Measurements from ENCODE around the gene POLR2A.
"Not testable (repeated sequence)": the region's sequence is repeated elsewhere in the genome, so short reads cannot be mapped to it uniquely, and the experiment has no call there.

The POLR2A gene

DNA sequence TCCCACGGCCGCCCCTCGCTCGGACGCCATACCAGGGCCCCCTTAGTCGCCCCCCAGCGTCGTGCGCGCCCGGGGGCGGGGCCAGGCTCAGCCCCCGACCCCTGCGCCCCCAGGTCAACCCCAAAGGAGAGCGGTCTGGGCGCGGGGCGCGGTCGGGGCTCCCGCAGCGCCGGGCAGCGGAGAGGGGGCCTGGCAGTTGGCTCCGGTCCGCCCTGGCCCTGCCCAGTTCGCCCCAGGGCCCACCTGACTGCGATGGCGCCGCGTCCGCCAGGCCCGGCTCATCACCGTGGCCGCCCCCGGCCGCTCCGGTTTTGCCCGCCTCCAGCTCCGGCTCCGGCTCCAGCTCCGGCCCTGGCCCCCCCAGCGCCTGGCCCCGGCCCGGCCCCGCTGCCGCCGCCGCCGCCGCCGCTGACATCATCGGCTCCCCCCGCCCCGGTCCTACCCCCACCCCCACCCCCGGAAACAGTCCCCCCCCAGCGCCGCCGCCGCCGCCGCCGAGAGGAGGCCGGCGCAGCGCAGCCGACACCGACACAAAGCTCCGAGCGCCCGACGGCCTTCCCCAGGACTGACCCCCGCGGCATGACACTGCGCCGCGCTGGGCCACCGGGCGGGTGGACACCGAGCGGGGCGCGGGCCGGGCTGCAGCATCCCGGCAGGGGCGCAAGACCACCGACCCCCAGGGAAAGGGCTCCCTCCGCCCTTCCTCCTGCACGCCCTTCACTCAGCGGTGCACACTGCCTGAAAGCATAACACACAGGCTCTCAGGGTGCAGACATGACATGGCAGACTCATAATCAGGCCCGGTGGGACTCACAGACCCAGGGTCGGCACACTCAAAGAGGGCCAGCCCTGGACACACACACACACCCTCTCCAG is 4.7 kb upstream of the POLR2A start, which contains the start of gene ZBTB4:
Gene ZBTB4 (minus strand): TSS at position 419 of the 876 bp plus-strand sequence. CDS start 12,830 bp downstream, outside the sequence.
- no peak for DNase-seq

DNA sequence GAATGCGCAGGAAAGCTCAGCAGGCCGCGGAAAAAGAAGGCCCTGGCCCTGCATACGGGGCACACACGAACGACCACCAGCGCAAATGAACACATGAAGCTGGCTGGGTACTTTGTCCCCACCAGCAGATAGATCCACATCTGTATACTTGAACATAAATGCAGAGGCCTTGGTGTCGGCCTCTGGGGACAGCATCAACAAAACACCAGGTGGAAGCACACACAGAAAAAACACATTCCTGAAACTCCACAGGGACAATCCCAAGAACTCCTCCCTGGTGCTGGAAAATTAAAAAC is 4.1 kb upstream of the POLR2A start:
- no peak for DNase-seq

GRCh38 chr17:7481275-7481674 is 2.9 kb upstream of the POLR2A start, which contains the start of gene SLC35G6:
Gene SLC35G6, plus strand, starts transcription at chr17:7481446. Its CDS starts 71 bp downstream, at chr17:7481517.
- not testable (repeated sequence) for DNase-seq

GRCh38 chr17:7481842-7482741 is 2.1 kb upstream of the POLR2A start:
- not testable (repeated sequence) for DNase-seq

GRCh38 chr17:7482742-7483088 is 1.5 kb upstream of the POLR2A start:
- DNase-seq, result not testable (repeated sequence)

DNA sequence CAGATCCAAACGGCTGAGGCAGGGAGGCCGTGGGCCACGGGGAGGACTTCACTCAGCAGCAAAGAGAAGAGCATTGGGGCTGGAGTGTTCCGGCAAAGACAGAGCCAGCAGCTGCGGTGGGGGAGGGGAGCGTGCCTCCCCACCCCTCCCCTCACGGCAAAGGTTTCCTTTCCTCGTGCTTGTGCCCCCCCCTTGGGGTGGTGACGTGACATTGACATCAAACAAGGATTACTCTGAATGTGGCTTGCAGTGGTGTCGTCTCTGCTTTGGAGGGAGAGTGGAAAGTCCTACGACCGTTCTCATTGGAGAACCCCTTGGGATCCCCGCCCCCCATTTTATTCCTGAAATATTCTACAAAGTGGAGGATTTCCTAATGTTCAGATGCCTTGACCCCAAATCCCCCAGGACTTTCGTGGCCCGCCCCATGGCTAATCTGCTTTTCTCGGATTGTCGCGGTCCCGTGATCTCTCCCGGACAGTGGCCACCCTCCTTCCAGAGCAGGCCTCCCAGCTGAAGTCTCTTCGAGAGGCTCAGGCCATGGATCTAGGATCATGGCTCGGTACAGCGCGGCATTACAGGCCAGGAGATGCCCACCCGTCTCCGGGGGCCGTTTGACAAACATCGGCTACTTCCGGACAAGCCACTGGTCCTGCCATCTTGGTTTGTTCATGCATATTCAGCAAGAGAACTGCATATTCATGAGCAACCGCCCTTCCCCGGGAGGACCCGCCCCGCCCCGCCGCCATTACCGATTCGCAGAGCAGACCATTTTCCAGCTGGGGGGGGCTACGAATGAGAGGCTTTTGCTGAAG is 705 bp upstream of the POLR2A start:
- peak; percentile 62 to 80 for DNase-seq

DNA sequence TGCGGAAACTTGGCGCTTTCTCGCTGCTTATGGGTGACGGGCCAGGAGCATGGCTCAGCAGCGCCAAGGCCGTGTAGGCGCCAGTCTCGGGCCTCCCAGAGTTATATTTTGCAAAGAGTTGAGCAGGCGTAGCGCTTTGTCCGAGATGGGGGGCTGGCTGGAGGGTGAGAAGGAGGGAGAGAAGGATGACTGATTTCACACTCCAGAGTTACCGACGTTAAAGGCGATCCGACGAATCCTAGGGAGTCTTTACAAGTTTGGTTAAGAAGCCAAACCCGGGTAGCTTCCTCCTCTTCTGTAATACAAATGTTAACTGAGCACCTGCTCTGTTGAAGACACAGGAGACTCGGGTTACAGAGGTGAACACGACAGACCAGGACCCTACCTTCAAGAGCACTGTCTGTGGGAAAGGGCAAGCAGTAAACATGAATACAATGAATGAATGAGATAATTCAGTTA is 782 bp downstream of the POLR2A start:
- DNase-seq, result no peak

DNA sequence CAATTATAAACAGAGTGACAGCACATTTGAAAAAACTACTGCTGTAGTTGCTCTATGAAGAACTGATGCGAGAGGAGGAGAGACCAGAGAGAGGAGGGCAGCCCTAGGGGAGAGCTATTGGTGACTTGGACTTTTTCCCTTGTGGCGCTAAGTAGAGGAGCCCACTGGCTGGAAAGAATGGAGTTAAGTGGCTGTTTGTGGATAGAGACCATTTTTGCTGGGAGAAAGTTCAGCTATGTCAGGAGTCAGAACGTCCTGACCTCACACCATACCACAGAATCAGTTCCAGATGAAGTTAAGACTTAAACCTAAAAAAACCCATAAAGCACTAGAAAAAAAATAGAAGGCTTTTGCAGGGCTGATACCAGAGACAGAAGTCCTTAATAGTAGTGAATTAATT is 2.0 kb downstream of the POLR2A start:
- no peak for DNase-seq

GRCh38 chr17:7490144-7490543 is 6.0 kb downstream of the POLR2A start:
- DNase-seq, result no peak

DNA sequence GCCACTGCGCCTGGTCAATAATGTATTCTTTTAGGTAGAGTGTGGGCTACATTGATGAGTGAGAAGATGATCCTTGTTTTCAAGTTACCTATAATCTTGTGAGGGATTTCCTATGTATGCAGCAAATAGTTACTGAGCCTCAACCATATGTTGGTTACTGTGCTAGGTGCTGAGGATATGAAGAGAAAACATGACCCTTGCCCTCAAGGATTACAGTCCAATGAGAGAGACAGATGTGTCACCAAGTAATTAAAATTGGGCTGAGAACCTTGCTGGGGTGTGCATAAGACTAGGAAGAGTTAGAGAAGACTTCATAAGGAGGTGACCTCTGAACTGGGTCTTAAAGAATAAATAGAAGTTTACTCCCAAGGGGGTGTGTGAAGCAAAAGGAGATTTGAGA is 7.4 kb downstream of the POLR2A start:
- DNase-seq, result peak in 1 of 2 experiments; percentile 19

- no peak for DNase-seq
These were observed 9.8 kb downstream of the POLR2A start for GRCh38 chr17:7493941-7494340.

- no peak for DNase-seq
These were observed 11.8 kb downstream of the POLR2A start for GRCh38 chr17:7495906-7496434.

DNA sequence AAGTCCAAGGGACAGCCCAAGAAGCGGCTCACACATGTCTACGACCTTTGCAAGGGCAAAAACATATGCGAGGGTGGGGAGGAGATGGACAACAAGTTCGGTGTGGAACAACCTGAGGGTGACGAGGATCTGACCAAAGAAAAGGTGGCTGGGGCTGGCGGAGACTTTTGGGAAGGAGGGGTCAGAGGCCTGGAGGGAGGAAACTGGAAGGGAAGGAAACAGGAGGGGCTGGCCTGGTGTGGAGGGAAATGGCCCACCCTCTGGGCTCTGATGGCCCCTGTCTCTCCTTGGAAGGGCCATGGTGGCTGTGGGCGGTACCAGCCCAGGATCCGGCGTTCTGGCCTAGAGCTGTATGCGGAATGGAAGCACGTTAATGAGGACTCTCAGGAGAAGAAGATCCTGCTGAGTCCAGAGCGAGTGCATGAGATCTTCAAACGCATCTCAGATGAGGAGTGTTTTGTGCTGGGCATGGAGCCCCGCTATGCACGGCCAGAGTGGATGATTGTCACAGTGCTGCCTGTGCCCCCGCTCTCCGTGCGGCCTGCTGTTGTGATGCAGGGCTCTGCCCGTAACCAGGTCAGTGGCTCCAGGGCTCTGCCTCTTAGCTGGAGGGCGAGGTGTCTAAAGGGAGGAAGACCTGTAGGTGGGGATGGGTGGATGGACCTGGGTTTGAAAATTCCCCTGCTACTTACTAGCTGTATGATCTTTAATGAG is 12.5 kb downstream of the POLR2A start:
- DNase-seq, result no peak

DNA sequence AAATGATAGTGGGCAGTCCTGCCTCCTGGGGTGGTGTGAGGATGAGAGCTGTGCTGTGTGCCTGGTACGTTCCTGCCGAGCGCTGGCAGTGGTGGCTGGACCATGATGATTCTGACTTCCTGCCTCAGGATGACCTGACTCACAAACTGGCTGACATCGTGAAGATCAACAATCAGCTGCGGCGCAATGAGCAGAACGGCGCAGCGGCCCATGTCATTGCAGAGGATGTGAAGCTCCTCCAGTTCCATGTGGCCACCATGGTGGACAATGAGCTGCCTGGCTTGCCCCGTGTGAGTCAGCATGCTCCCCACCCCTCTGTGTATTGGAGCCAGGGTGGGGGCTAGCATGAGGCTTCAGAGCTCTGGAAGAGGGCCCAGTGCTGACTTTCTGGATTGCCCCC is 13.1 kb downstream of the POLR2A start:
- no peak for DNase-seq

DNA sequence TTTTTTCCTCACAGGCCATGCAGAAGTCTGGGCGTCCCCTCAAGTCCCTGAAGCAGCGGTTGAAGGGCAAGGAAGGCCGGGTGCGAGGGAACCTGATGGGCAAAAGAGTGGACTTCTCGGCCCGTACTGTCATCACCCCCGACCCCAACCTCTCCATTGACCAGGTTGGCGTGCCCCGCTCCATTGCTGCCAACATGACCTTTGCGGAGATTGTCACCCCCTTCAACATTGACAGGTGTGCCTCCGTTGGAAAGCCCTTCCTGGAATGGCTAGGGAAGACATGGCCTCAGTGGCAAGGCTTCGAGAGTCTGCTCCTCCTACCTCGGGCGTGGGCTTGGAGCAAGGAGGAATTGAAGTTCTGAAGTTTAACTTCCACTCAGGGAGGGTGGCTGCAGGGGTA is 13.5 kb downstream of the POLR2A start:
- DNase-seq, result no peak

DNA sequence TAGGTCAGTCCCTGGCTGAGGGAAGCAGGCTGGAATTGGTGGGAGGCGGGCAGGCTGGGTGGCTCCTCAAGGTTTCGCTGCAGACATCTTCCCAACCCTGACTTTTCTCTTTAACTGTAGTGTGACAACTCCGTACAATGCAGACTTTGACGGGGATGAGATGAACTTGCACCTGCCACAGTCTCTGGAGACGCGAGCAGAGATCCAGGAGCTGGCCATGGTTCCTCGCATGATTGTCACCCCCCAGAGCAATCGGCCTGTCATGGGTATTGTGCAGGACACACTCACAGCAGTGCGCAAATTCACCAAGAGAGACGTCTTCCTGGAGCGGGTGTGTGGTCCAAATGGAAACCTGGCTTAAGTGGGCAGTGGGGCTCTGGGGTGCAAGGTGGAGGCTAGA is 15.0 kb downstream of the POLR2A start:
- DNase-seq, result no peak

DNA sequence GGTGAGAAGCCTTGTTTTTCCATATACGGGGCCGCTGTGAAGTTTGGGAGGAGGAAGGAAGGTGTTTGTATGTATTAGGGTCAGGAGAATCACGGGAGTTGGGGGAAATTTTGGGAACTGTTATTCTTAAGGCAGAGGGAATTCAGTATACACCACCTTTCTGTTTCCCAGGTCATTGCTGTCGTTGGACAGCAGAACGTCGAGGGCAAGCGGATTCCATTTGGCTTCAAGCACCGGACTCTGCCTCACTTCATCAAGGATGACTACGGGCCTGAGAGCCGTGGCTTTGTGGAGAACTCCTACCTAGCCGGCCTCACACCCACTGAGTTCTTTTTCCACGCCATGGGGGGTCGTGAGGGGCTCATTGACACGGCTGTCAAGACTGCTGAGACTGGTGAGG is 17.6 kb downstream of the POLR2A start:
- no peak for DNase-seq

DNA sequence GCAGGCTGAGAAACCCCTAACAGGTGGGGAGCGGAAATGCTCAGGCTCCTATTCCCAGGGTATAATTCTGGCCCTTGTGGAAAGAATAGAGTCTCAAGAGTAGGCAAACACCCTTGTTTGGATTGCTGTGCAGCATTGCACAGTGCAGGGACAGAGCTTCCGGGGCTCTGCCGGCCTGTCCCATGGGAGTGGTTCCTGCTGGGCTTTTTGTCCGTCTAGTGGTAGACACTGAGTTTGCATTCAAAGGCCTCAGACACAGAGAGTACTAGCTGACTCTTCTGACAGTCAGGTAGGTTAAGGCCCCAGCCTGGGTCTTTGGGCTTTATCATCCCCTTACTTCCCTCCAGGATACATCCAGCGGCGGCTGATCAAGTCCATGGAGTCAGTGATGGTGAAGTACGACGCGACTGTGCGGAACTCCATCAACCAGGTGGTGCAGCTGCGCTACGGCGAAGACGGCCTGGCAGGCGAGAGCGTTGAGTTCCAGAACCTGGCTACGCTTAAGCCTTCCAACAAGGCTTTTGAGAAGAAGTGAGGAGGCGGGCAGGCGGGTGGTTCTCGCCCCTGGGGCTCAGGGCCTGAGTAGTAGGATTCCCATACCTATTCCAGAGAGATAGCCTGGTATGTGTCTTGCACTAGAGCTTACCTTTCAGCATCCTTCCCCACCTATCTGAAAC is 18.1 kb downstream of the POLR2A start:
- no peak for DNase-seq

GRCh38 chr17:7502987-7503386 is 18.8 kb downstream of the POLR2A start:
- no peak for DNase-seq

DNA sequence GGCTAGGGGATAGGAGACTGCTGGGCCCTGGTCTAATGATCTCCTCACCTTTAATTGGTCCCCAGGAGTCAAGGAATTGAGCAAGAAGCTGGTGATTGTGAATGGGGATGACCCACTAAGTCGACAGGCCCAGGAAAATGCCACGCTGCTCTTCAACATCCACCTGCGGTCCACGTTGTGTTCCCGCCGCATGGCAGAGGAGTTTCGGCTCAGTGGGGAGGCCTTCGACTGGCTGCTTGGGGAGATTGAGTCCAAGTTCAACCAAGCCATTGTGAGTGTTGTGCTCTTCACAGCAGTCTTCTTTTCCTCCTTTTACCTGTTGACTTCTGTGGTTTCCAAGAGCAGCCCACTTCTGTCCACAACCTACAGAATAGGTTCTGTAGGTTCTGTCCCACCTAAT is 19.4 kb downstream of the POLR2A start:
- no peak for DNase-seq

GRCh38 chr17:7508145-7508544 is 24.0 kb downstream of the POLR2A start:
- DNase-seq, result no peak

Measured in NCI-H524 (cell line).